H1 (cell line): Measurements from ENCODE around the gene ACRBP. TPM values are rescaled to one million over a fixed set of nuclear protein-coding genes. Genes with fewer than 3 reads are reported as not detected.

Source experiments
- BACH1 ChIP-seq: IDR thresholded peaks from 2 replicates; pipeline ENCODE4 v1.6.1; 2012; ENCODE audit warnings: low read length, improper control_type of control experiment
- CHD7 ChIP-seq: fragments of 300-600 bp; sonication (generic); IDR thresholded peaks from 2 replicates; pipeline ENCODE4 v1.7.1; 2012; ENCODE audit warnings: low read length, moderate library complexity, mild to moderate bottlenecking, inconsistent platforms; ENCODE audit not compliant: insufficient replicate concordance
- CTCF ChIP-seq, 3 experiments: IDR thresholded peaks; 1 replicate in 2 of 3; 2 replicates in 1 of 3; pipeline versions ENCODE4 v1.5.1 to v1.6.1; 2011; ENCODE audit warnings: low read length in 3 of 3, mild to moderate bottlenecking in 3 of 3, inconsistent platforms in 2 of 3, low read depth in 1 of 3, moderate library complexity in 1 of 3; ENCODE audit not compliant: insufficient read depth in 1 of 3; ENCODE audit errors: control extremely low read depth in 1 of 3
- NANOG ChIP-seq: IDR thresholded peaks from 2 replicates; pipeline ENCODE4 v1.6.1; 2011; ENCODE audit warnings: low read length, low read depth, mild to moderate bottlenecking, inconsistent platforms; ENCODE audit not compliant: insufficient read depth, poor library complexity, severe bottlenecking
- NRF1 ChIP-seq: IDR thresholded peaks from 2 replicates; pipeline ENCODE4 v1.6.1; 2011; ENCODE audit warnings: mild to moderate bottlenecking, low read depth, low read length, improper control_type of control experiment
- ZNF274 ChIP-seq: IDR thresholded peaks from 2 replicates; pipeline ENCODE4 v1.7.0; 2012; ENCODE audit warnings: low read length, borderline replicate concordance; ENCODE audit errors: extremely low read depth
- polyA plus RNA-seq, 7 experiments: library from polyadenylated mRNA; depleted of rRNA in 3 of 7; stranded (reverse) in 5 of 7; unstranded in 2 of 7; fragments of >200 nt in 5 of 7; fragments of 200-250 nt in 2 of 7; gene quantifications; 1 replicate in 5 of 7; 2 replicates in 1 of 7; 4 replicates in 1 of 7; pipeline versions ENCODE4 v1.2.1 to v1.2.3, GENCODE V29; 2011 to 2013; ENCODE audit warnings: missing spikeins in 2 of 7, mixed read lengths in 2 of 7
- total RNA-seq: library from RNA; stranded (reverse); fragmentation: NEBNext Ultra II Directional; extraction: Animal tissue kit (Norgen Biotek cat#: 25700); gene quantifications from 2 replicates; pipeline ENCODE4 v1.2.1, GENCODE V29; 2021

The ACRBP gene
- total and polyA plus RNA-seq, 2 of the 8 experiments (the other 6 are each of a cell fraction or from before 2014, with no cell fraction given): 0.80 to 5.2 TPM

GRCh38 chr12:6607751-6608591 lies 39.3 kb downstream of the ACRBP start (continued):
- no peak for TF ChIP-seq CHD7
- TF ChIP-seq NANOG: no peak
- no peak for TF ChIP-seq BACH1
- no peak for TF ChIP-seq ZNF274
- no peak for TF ChIP-seq CTCF (IDR thresholded peaks at IDR 0.05; ENCODE audit: control extremely low read depth in 1 of 3, insufficient read depth in 1 of 3, low read depth in 1 of 3, low read length in 3 of 3)
- TF ChIP-seq NRF1: no peak
